ENCODE measurements around the gene RUSF1. TPM values are rescaled to one million over a fixed set of nuclear protein-coding genes. Genes with fewer than 3 reads are reported as not detected.

RUSF1 gene
- total and polyA plus RNA-seq, 2 donors from 2014 or later = 51.8 to 69.2 TPM

GRCh38 chr16:31532896-31533295 is 24.7 kb upstream of the RUSF1 start:
- TF ChIP-seq, protein P1, sequence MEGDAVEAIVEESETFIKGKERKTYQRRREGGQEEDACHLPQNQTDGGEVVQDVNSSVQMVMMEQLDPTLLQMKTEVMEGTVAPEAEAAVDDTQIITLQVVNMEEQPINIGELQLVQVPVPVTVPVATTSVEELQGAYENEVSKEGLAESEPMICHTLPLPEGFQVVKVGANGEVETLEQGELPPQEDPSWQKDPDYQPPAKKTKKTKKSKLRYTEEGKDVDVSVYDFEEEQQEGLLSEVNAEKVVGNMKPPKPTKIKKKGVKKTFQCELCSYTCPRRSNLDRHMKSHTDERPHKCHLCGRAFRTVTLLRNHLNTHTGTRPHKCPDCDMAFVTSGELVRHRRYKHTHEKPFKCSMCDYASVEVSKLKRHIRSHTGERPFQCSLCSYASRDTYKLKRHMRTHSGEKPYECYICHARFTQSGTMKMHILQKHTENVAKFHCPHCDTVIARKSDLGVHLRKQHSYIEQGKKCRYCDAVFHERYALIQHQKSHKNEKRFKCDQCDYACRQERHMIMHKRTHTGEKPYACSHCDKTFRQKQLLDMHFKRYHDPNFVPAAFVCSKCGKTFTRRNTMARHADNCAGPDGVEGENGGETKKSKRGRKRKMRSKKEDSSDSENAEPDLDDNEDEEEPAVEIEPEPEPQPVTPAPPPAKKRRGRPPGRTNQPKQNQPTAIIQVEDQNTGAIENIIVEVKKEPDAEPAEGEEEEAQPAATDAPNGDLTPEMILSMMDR (IDR thresholded peaks at IDR 0.05; ENCODE audit: borderline replicate concordance, extremely low read depth, insufficient read depth) = no peak
- Histone ChIP-seq H3K4me1 (ENCODE audit: control insufficient read depth in 2 of 3, insufficient read depth in 2 of 3, low read depth in 1 of 3, low read length in 3 of 3) (peaks cover 0 to 2% (median 0%) of the 10 kb centered on the region in 3 donors), H3K27ac (ENCODE audit: low read depth in 2 of 2, low read length in 2 of 2) (no peak overlapping the region), H3K4me3 (ENCODE audit: low read length in 3 of 3) (no peak overlapping the region), H3K9ac (ENCODE audit: low read length in 3 of 3) (no peak overlapping the region), H3K27me3 (ENCODE audit: control insufficient read depth, insufficient read depth, low read length) (peaks cover 4% of the 10 kb centered on the region), H3K9me3 (ENCODE audit: control insufficient read depth in 2 of 3, insufficient read depth in 1 of 3, low read length in 3 of 3) (no peaks in the 10 kb centered on the region), H3K36me3 (ENCODE audit: control insufficient read depth in 2 of 3, insufficient read depth in 3 of 3, low read length in 3 of 3) (no peaks in the 10 kb centered on the region)
- FAIRE-seq = no peak
- intact Hi-C loops (cut with DNase I) = no loop called here
- DNase-seq = no peak

DNA sequence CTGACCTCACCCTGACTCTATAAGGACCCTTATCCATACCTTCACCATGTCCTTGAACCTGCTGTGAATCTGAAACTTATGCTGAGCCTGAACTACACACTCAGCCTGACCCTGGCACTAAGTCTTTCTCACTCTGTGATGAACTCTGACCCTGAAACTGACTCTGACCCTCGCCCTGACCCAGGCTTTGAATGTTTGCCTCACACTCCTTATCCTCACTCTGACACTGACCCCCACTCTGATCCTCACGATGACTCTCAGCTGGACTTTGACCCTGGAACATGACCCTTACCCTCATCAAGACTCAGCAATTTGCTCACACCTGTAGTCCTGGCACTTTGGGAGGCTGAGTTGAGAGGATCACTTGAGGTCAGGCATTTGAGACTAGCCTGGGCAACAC is 23.9 kb upstream of the RUSF1 start:
- no peaks in the 10 kb centered on the region for H3K36me3 ChIP-seq (ENCODE audit: control insufficient read depth in 2 of 3, insufficient read depth in 3 of 3, low read length in 3 of 3)
- intact Hi-C loops (cut with DNase I) = no loop called here
- FAIRE-seq (no peak), DNase-seq (no peak)
- TF ChIP-seq, protein P1 (IDR thresholded peaks at IDR 0.05; ENCODE audit: borderline replicate concordance, extremely low read depth, insufficient read depth) = no peak
- H3K4me3 ChIP-seq (ENCODE audit: low read length in 3 of 3) = no peak overlapping the region
- peaks cover 4% of the 10 kb centered on the region for H3K27me3 ChIP-seq (ENCODE audit: control insufficient read depth, insufficient read depth, low read length)
- H3K9me3 ChIP-seq (ENCODE audit: control insufficient read depth in 2 of 3, insufficient read depth in 1 of 3, low read length in 3 of 3) = no peaks in the 10 kb centered on the region
- no peak overlapping the region for H3K9ac ChIP-seq (ENCODE audit: low read length in 3 of 3)
- peaks cover 0 to 2% (median 0%) of the 10 kb centered on the region in 3 donors for H3K4me1 ChIP-seq (ENCODE audit: control insufficient read depth in 2 of 3, insufficient read depth in 2 of 3, low read depth in 1 of 3, low read length in 3 of 3)
- H3K27ac ChIP-seq (ENCODE audit: low read depth in 2 of 2, low read length in 2 of 2) = no peak overlapping the region

DNA sequence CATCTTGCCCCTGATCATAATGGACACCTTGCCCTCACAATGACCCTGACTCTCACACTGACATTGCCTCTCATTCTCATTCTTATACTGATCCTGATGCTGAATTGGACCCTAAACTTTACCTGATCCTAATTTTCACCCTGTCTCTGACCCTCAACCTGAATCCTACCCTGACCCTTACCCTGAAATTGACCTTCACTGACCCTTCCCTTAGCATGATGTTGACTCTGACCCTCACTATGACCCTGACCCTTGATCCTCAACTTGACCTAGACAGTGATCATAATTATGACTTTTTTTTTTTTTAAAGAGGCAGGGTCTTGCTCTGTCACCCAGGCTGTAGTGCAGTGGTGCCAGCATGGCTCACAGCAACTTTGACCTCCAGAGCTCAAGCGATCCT is 22.9 kb upstream of the RUSF1 start:
- H3K4me3 ChIP-seq (ENCODE audit: low read length in 3 of 3) = no peak overlapping the region
- TF ChIP-seq, protein P1 (IDR thresholded peaks at IDR 0.05; ENCODE audit: borderline replicate concordance, extremely low read depth, insufficient read depth) = no peak
- no peak for DNase-seq
- no peak for FAIRE-seq
- H3K27ac ChIP-seq (ENCODE audit: low read depth in 2 of 2, low read length in 2 of 2) = no peak overlapping the region
- intact Hi-C loops (cut with DNase I) = no loop called here
- H3K27me3 ChIP-seq (ENCODE audit: control insufficient read depth, insufficient read depth, low read length) = peaks cover 4% of the 10 kb centered on the region
- H3K9ac ChIP-seq (ENCODE audit: low read length in 3 of 3) = no peak overlapping the region
- H3K9me3 ChIP-seq (ENCODE audit: control insufficient read depth in 2 of 3, insufficient read depth in 1 of 3, low read length in 3 of 3) = no peaks in the 10 kb centered on the region
- H3K4me1 ChIP-seq (ENCODE audit: control insufficient read depth in 2 of 3, insufficient read depth in 2 of 3, low read depth in 1 of 3, low read length in 3 of 3) = peaks cover 0 to 2% (median 0%) of the 10 kb centered on the region in 3 donors
- no peaks in the 10 kb centered on the region for H3K36me3 ChIP-seq (ENCODE audit: control insufficient read depth in 2 of 3, insufficient read depth in 3 of 3, low read length in 3 of 3)

DNA sequence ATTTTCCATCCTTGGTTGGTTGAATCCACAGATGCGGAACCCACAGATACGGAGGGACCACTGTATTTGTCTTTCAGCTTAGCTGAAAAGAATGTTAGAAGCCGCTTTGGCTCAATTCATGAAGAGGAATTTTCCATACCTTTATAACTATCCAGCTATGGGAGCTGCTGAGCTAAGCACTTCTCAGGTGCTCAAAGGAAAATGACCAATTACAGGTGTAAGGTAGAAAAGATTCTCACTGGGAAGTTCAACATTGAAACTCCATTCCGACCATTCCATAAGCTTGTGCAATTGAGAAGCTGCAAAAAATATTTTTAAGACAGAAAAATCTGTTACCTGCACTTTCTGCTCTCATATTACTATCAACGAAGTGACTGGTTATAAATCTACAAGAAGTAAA is 22.2 kb upstream of the RUSF1 start:
- intact Hi-C loops (cut with DNase I) = no loop called here
- Histone ChIP-seq H3K27ac (ENCODE audit: low read depth in 2 of 2, low read length in 2 of 2) (no peak overlapping the region), H3K27me3 (ENCODE audit: control insufficient read depth, insufficient read depth, low read length) (peaks cover 4% of the 10 kb centered on the region), H3K4me1 (ENCODE audit: control insufficient read depth in 2 of 3, insufficient read depth in 2 of 3, low read depth in 1 of 3, low read length in 3 of 3) (peaks cover 0 to 2% (median 0%) of the 10 kb centered on the region in 3 donors), H3K9ac (ENCODE audit: low read length in 3 of 3) (no peak overlapping the region), H3K9me3 (ENCODE audit: control insufficient read depth in 2 of 3, insufficient read depth in 1 of 3, low read length in 3 of 3) (no peaks in the 10 kb centered on the region), H3K36me3 (ENCODE audit: control insufficient read depth in 2 of 3, insufficient read depth in 3 of 3, low read length in 3 of 3) (no peaks in the 10 kb centered on the region), H3K4me3 (ENCODE audit: low read length in 3 of 3) (no peak overlapping the region)
- DNase-seq (no peak), FAIRE-seq (no peak)
- TF ChIP-seq, protein P1 (IDR thresholded peaks at IDR 0.05; ENCODE audit: borderline replicate concordance, extremely low read depth, insufficient read depth) = no peak
